GM13976 (cell line): ENCODE results near the gene PTPRJ.

Experiments used
- DNase-seq: peaks from one replicate; pipeline ENCODE4 v3.0.0; 2012; ENCODE audit warnings: low spot score
- CTCF ChIP-seq: IDR thresholded peaks from 2 replicates; pipeline ENCODE4 v1.5.1; 2012; ENCODE audit warnings: borderline replicate concordance, mild to moderate bottlenecking; ENCODE audit not compliant: insufficient read depth; ENCODE audit errors: extremely low read depth, missing control alignments, control extremely low read depth
- in situ Hi-C: fragments of 300-500 bp; cut with MboI; formaldehyde crosslinking; loops from one replicate; pipeline ENCODE4 v1.12.0; 2022; ENCODE audit warnings: low sequenced_read_pairs, mixed read lengths, inconsistent platforms; ENCODE audit not compliant: unreplicated experiment

PTPRJ gene

GRCh38 chr11:48002561-48002960 is 22.2 kb downstream of the PTPRJ start:
- in situ Hi-C loops, result no loop called here
- no peak for DNase-seq
- no peak for TF ChIP-seq CTCF

GRCh38 chr11:48003926-48004325 is 23.6 kb downstream of the PTPRJ start:
- in situ Hi-C loops, result no loop called here
- DNase-seq, result no peak
- no peak for TF ChIP-seq CTCF

GRCh38 chr11:48004456-48004855 is 24.1 kb downstream of the PTPRJ start:
- DNase-seq, result no peak
- TF ChIP-seq CTCF, result no peak
- in situ Hi-C loops, result no loop called here

- TF ChIP-seq CTCF, result no peak
- DNase-seq, result no peak
- in situ Hi-C loops, result no loop called here
Observed at GRCh38 chr11:48005136-48005535, 24.8 kb downstream of the PTPRJ start.

GRCh38 chr11:48005831-48006270 is 25.5 kb downstream of the PTPRJ start:
- no peak for DNase-seq
- no peak for TF ChIP-seq CTCF
- in situ Hi-C loops, result no loop called here

- in situ Hi-C loops, result no loop called here
- peak; percentile 75 for DNase-seq
- TF ChIP-seq CTCF, result no peak
Observed at GRCh38 chr11:48006301-48006992, 26.1 kb downstream of the PTPRJ start.
